Lower lobe of right lung (tissue), 2 donors: ENCODE data around the gene MRPL4. TPM values are rescaled to one million over a fixed set of nuclear protein-coding genes. Genes with fewer than 3 reads are reported as not detected.

Experiments
- ATAC-seq, 2 donors: fragments of 200-7000 bp; cut with Tn5 transposase; one replicate each; pipeline ENCODE4 v1.9.1; 2020 to 2022; ENCODE audit warnings: mild to moderate bottlenecking in 2 of 2, moderate library complexity in 2 of 2
- DNase-seq: peaks from one replicate; pipeline ENCODE4 v3.0.0-alpha.2; 2020
- H3K27ac ChIP-seq: fragments of 200-600 bp; one replicate; pipeline ENCODE4 v1.8.0; 2022
- H3K27me3 ChIP-seq: fragments of 200-600 bp; one replicate; pipeline ENCODE4 v1.8.0; 2022; ENCODE audit warnings: low read depth
- H3K36me3 ChIP-seq: fragments of 200-600 bp; one replicate; pipeline ENCODE4 v1.8.0; 2022; ENCODE audit warnings: mild to moderate bottlenecking
- H3K4me1 ChIP-seq: fragments of 200-600 bp; one replicate; pipeline ENCODE4 v1.8.0; 2022
- H3K4me3 ChIP-seq: fragments of 200-600 bp; one replicate; pipeline ENCODE4 v1.8.0; 2022; ENCODE audit warnings: mild to moderate bottlenecking
- H3K9me3 ChIP-seq: fragments of 200-600 bp; one replicate; pipeline ENCODE4 v1.8.0; 2022
- CTCF ChIP-seq: fragments of 200-600 bp; IDR thresholded peaks from one replicate; pipeline ENCODE4 v1.8.0; 2022; ENCODE audit warnings: antibody characterized with exemption, mild to moderate bottlenecking
- intact Hi-C: fragments of 100-400 bp; cut with DNase I; formaldehyde crosslinking; loops from one replicate; pipeline ENCODE4 v1.11.0; 2022
- total RNA-seq: library from RNA; stranded (reverse); fragmentation: NEBNext Ultra II Directional; extraction: Animal tissue kit (Norgen Biotek cat#: 25700); gene quantifications from one replicate; pipeline ENCODE4 v1.2.1, GENCODE V29; 2021
- donor health status: DM: no; HTN: yes; CAD: no; lungs with severe emphysema.

MRPL4 gene
- total RNA-seq, 1 donor from 2014 or later, result 40.3 TPM

- Histone ChIP-seq H3K4me3 (peak overlapping the region; percentile 68), H3K9me3 (no peaks in the 10 kb centered on the region), H3K4me1 (peaks cover 93% of the 10 kb centered on the region), H3K27me3 (peaks cover 58% of the 10 kb centered on the region), H3K27ac (peak overlapping the region; percentile 80), H3K36me3 (no peaks in the 10 kb centered on the region)
- no peak for ATAC-seq
- no peak for DNase-seq
- intact Hi-C loops, result no loop called here
- no peak for TF ChIP-seq CTCF
These were observed 39.7 kb downstream of the MRPL4 start for GRCh38 chr19:10291554-10292205.

GRCh38 chr19:10292206-10292788 lies 40.3 kb downstream of the MRPL4 start:
- TF ChIP-seq CTCF, result no peak
- H3K4me1 ChIP-seq, result peaks cover 87% of the 10 kb centered on the region
- no peaks in the 10 kb centered on the region for H3K36me3 ChIP-seq
- peaks cover 58% of the 10 kb centered on the region for H3K27me3 ChIP-seq
- H3K27ac ChIP-seq, result peak overlapping the region; percentile 80
- ATAC-seq (peak; percentile 58 to 85), DNase-seq (peak; percentile 94)
- H3K9me3 ChIP-seq, result no peaks in the 10 kb centered on the region
- intact Hi-C loops, result no loop called here
- H3K4me3 ChIP-seq, result peak overlapping the region; percentile 68

GRCh38 chr19:10292789-10293636 lies 41.0 kb downstream of the MRPL4 start:
- Histone ChIP-seq H3K4me1 (peaks cover 80% of the 10 kb centered on the region), H3K4me3 (peak overlapping the region; percentile 68), H3K27me3 (peaks cover 58% of the 10 kb centered on the region), H3K9me3 (no peaks in the 10 kb centered on the region), H3K36me3 (no peaks in the 10 kb centered on the region), H3K27ac (no peak overlapping the region)
- ATAC-seq (no peak), DNase-seq (no peak)
- intact Hi-C loops, result no loop called here
- no peak for TF ChIP-seq CTCF

- no peaks in the 10 kb centered on the region for H3K36me3 ChIP-seq
- H3K27me3 ChIP-seq, result peaks cover 58% of the 10 kb centered on the region
- peaks cover 72% of the 10 kb centered on the region for H3K4me1 ChIP-seq
- no peak overlapping the region for H3K27ac ChIP-seq
- no peaks in the 10 kb centered on the region for H3K9me3 ChIP-seq
- ATAC-seq (no peak), DNase-seq (no peak)
- H3K4me3 ChIP-seq, result no peak overlapping the region
- TF ChIP-seq CTCF, result no peak
- intact Hi-C loops, result no loop called here
These were observed 41.8 kb downstream of the MRPL4 start for GRCh38 chr19:10293637-10294367.

GRCh38 chr19:10294368-10294697 lies 42.3 kb downstream of the MRPL4 start:
- H3K4me3 ChIP-seq, result no peak overlapping the region
- H3K27me3 ChIP-seq, result peaks cover 54% of the 10 kb centered on the region
- no peak overlapping the region for H3K27ac ChIP-seq
- intact Hi-C loops, result no loop called here
- DNase-seq, result no peak
- peaks cover 67% of the 10 kb centered on the region for H3K4me1 ChIP-seq
- TF ChIP-seq CTCF, result no peak
- H3K36me3 ChIP-seq, result no peaks in the 10 kb centered on the region
- H3K9me3 ChIP-seq, result no peaks in the 10 kb centered on the region
- ATAC-seq, result no peak
